Astrocyte of the cerebellum (primary cell): ENCODE data around the gene KCNK16.

Experiments used
- DNase-seq: peaks from one replicate; pipeline ENCODE4 v3.0.0-alpha.2; 2011; ENCODE audit warnings: low read depth
- H3K4me3 ChIP-seq: 2 replicates; pipeline ENCODE4 v1.5.1; 2011; ENCODE audit warnings: mild to moderate bottlenecking, low read depth, low read length, moderate library complexity
- in situ Hi-C: cut with HindIII; loops from 2 replicates; pipeline ENCODE4 v1.10.0; 2017; ENCODE audit warnings: low sequenced_read_pairs
- TF ChIP-seq, protein P1 (sequence below): IDR thresholded peaks from 2 replicates; pipeline ENCODE4 v1.5.1; 2012; ENCODE audit warnings: low read length, low read depth, moderate library complexity, mild to moderate bottlenecking; ENCODE audit errors: missing control alignments

Gene KCNK16

DNA sequence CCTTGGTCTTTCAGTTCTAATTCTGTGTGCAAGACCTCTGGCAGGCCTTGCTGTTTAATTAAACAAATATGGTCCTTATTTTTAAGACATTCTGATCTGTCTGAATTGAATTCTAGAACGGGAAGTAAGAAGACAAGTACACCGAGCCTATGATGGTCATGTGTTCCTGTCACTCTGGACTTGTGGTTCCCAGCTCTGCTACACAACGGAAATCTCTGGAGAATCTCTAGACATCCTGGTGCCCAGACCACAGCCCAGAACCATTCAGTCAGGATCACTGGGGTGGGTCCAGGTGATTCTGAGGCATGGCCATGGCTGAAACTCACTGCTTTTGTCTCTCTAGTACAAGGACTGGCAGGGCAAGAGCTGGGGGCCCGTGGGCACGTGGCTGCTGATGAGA lies 15.9 kb upstream of the KCNK16 start:
- DNase-seq = no peak
- TF ChIP-seq, protein P1, sequence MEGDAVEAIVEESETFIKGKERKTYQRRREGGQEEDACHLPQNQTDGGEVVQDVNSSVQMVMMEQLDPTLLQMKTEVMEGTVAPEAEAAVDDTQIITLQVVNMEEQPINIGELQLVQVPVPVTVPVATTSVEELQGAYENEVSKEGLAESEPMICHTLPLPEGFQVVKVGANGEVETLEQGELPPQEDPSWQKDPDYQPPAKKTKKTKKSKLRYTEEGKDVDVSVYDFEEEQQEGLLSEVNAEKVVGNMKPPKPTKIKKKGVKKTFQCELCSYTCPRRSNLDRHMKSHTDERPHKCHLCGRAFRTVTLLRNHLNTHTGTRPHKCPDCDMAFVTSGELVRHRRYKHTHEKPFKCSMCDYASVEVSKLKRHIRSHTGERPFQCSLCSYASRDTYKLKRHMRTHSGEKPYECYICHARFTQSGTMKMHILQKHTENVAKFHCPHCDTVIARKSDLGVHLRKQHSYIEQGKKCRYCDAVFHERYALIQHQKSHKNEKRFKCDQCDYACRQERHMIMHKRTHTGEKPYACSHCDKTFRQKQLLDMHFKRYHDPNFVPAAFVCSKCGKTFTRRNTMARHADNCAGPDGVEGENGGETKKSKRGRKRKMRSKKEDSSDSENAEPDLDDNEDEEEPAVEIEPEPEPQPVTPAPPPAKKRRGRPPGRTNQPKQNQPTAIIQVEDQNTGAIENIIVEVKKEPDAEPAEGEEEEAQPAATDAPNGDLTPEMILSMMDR = no peak
- in situ Hi-C loops = no loop called here
- no peak overlapping the region for H3K4me3 ChIP-seq

DNA sequence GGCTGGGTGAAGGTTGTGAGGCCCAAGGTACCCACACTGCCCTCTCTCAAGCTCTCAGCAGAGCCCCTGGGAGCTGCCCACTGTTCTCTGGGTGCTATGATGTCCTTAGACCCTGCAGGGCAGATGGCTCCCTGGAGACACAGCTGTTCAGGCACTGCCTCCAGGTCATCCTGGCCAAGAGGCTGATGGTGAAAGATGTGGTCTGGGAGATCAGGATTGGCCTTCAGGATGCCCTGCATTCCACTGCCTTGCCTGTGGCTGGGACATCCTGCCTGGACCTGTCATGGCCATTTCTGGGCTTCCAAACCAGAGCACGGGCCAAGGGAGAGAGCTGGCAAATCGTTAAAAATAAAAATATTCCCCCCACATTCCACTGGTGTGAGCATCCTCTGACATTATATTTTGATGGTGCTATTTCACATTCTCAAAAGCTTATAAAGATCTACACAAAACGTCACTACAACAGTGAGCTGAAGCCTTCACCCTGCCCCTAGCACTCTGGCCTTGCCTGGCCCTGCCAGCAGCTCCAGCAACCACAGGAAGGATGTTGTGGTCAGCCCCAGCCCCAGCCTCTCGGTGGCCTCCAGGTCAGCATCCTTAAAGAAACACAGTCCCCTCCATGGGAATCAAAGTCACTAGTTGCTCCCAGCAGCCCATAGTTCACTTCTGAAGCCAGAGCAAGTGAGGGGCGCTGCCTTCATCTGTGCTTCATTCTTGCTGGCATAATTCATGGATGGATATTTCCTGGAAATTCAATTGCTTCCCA lies 13.5 kb upstream of the KCNK16 start:
- TF ChIP-seq, protein P1 = no peak
- H3K4me3 ChIP-seq = no peak overlapping the region
- DNase-seq = no peak
- in situ Hi-C loops = no loop called here

DNA sequence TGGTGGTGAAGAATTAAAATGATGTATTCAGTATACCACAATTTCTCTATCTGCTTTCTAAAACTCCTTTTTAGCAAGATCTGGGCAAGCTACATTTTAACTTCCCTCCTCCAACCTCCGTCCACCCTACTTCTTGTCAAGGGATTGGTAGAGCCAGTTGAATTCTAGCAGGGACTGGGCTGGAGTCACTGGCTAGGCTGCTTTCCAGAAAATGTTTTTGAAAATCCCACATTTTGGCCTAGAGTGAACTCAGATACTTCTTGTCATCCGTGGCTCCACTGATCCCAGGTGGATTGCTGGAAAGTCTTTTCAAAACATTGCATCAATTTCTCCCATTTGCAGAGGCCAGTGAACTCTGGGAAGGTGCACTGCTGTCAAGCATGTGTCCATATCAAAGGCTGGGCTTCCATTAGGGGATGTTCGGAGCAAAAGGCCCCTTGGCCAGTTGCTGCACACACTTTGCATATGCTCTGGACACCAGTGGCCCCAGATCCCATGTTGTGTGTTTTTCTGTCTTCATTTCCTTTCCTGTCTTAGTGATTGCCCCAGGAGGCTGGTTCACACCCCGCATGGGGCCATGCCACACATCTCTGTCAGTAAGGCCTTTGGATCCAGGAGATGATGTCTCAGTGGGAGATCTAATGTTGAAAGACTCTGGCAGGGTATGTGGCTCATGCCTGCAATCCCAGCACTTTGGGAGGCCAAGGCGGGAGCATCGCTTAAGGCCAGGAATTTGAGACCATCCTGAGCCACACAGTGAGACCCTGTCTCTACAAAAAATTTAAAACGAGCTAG lies 11.3 kb upstream of the KCNK16 start:
- in situ Hi-C loops = no loop called here
- TF ChIP-seq, protein P1 = no peak
- no peak overlapping the region for H3K4me3 ChIP-seq
- DNase-seq = no peak

DNA sequence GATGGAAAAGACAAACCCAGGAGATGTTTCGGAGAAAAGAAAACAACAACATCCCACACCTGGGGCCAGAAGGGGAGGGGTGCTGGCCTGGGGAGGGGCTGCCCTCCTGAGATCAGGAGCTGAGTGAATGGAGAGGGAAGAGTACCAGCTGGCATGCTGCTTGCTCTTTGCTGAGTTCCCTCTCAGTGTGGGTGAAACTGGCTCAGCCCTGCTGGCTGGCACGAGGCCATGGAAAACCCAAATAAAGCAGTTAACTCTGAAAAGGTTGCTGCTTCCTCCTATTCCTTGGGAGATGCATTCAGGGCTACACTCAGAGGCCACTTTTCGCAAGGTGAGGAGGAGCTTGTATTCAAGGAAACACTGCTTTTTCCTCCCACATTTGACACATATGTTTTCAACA lies 8.0 kb upstream of the KCNK16 start:
- in situ Hi-C loops = no loop called here
- H3K4me3 ChIP-seq = no peak overlapping the region
- TF ChIP-seq, protein P1 = no peak
- DNase-seq = no peak

DNA sequence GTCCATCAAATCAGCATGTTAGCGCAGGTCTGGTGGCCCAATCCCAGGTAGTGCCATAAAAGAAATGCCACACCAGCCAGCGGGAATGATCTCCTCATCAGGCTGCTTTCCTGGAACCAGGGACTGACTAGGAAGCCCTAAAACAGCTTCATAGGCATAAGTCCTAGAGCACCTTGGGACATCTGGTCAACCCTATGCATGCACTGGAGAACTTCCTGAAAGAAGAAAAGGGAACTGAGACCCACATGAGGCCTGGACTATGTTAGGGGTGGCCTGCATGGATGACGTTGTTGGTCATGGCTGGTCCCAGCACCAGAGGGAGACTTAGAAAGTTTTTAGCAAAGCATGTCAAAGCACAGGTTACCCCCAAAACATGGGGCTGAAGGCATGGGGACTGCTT lies 7.6 kb upstream of the KCNK16 start:
- in situ Hi-C loops = no loop called here
- DNase-seq = no peak
- TF ChIP-seq, protein P1 = no peak
- H3K4me3 ChIP-seq = no peak overlapping the region

DNA sequence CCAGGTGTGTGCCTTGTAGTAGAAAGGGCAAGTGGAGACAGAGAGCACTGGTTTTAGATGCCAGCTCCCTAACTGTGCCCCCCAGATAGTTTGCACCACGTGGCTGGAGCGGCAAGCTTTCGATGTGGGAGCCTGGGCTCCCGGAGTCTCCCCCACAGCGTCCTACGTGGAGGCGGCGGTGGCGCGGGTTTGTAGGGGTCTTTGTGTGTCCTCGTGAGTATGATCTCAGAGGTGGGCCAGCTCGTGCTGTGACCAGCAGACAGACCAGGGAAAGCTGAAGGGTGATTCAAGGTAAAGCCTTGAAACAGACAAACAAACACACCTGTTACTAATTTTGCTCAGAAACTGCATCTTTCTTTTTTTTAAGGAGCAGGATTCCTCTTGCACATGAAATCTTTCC lies 5.6 kb upstream of the KCNK16 start:
- in situ Hi-C loops = no loop called here
- TF ChIP-seq, protein P1 = no peak
- DNase-seq = no peak
- H3K4me3 ChIP-seq = no peak overlapping the region
